HL-60 (cell line): ENCODE results near the gene CAMKMT.

Source experiments
- CTCF ChIP-seq: IDR thresholded peaks from one replicate; pipeline ENCODE4 v1.5.1; 2011; ENCODE audit warnings: low read length, control low read depth, inconsistent platforms; ENCODE audit not compliant: insufficient read depth
- GABPA ChIP-seq: IDR thresholded peaks from 2 replicates; pipeline ENCODE4 v1.6.1; 2012; ENCODE audit warnings: low read depth
- POLR2AphosphoS5 ChIP-seq: IDR thresholded peaks from 2 replicates; pipeline ENCODE4 v1.6.1; 2012; ENCODE audit warnings: low read depth
- REST ChIP-seq: IDR thresholded peaks from 2 replicates; pipeline ENCODE4 v1.6.1; 2012; ENCODE audit warnings: low read depth; ENCODE audit not compliant: insufficient replicate concordance
- SPI1 ChIP-seq: IDR thresholded peaks from 2 replicates; pipeline ENCODE4 v1.6.1; 2012; ENCODE audit warnings: low read depth, mild to moderate bottlenecking, borderline replicate concordance

- TF ChIP-seq CTCF (no peak), POLR2AphosphoS5 (no peak), REST (no peak), SPI1 (no peak; the same call in 1 of the 2 replicates), GABPA (no peak)
Observed at GRCh38 chr2:44364604-44365003, 2.9 kb downstream of the CAMKMT start.
